Transverse colon (tissue), 4 donors: ENCODE results near the gene ST3GAL4. TPM values are rescaled to one million over a fixed set of nuclear protein-coding genes. Genes with fewer than 3 reads are reported as not detected.
"Not testable (repeated sequence)": the region's sequence is repeated elsewhere in the genome, so short reads cannot be mapped to it uniquely, and the experiment has no call there.

Source experiments
- DNase-seq: peaks from one replicate; pipeline ENCODE4 v3.0.0-alpha.2; 2019
- H3K27ac ChIP-seq, 4 donors: fragments of 200-600 bp; sonication (generic); 2 replicates each; pipeline ENCODE4 v1.5.1; 2016 to 2018; ENCODE audit warnings: inconsistent platforms in 4 of 4
- H3K27me3 ChIP-seq: fragments of 200-600 bp; sonication (generic); 2 replicates; pipeline ENCODE4 v1.5.1; 2017; ENCODE audit warnings: inconsistent platforms
- H3K36me3 ChIP-seq, 4 donors: fragments of 200-600 bp; sonication (generic); 2 replicates each; pipeline ENCODE4 v1.5.1; 2017 to 2019; ENCODE audit warnings: inconsistent platforms in 4 of 4
- H3K4me1 ChIP-seq, 4 donors: fragments of 200-600 bp; sonication (generic); 2 replicates each; pipeline ENCODE4 v1.5.1; 2017 to 2020; ENCODE audit warnings: inconsistent platforms in 4 of 4
- H3K4me3 ChIP-seq, 4 donors: fragments of 200-600 bp; sonication (generic); 1 replicate in 1 of 4; 2 replicates in 3 of 4; pipeline versions ENCODE4 v1.5.1 to v1.6.1; 2017 to 2019; ENCODE audit warnings: inconsistent platforms in 4 of 4
- H3K9me3 ChIP-seq, 2 donors: fragments of 200-600 bp; sonication (generic); 2 replicates each; pipeline ENCODE4 v1.5.1; 2017 to 2019; ENCODE audit warnings: inconsistent platforms in 2 of 2
- EP300 ChIP-seq: sonication (generic); formaldehyde crosslinking; IDR thresholded peaks from one replicate; pipeline ENCODE4 v1.6.1; 2017; ENCODE audit warnings: antibody characterized with exemption, low read depth
- POLR2A ChIP-seq: fragments of 450-650 bp; IDR thresholded peaks from one replicate; pipeline ENCODE4 v1.6.1; 2016; ENCODE audit warnings: antibody characterized with exemption, mild to moderate bottlenecking, moderate library complexity
- POLR2AphosphoS5 ChIP-seq, 3 donors: sonication (generic); formaldehyde crosslinking; IDR thresholded peaks; one replicate each; pipeline ENCODE4 v1.6.1; 2016; ENCODE audit warnings: antibody characterized with exemption in 3 of 3
- WGBS, 2 donors: methylation state at CpG; one replicate each; pipeline ENCODE4 v1.1.5; 2018; ENCODE audit warnings: low coverage in 1 of 2; 5-methylcytosine and 5-hydroxymethylcytosine counted together
- in situ Hi-C, 4 donors: fragments of 200-750 bp; cut with MboI; loops; one replicate each; pipeline versions ENCODE4 v1.15.0 to v1.15.1; 2017; ENCODE audit warnings: low sequenced_read_pairs in 3 of 4, low pct_ligation_motif_present in 1 of 4, low pct_unique_long_range_greater_than_20kb in 1 of 4
- intact Hi-C: fragments of 100-400 bp; cut with DNase I; formaldehyde crosslinking; loops from one replicate; pipeline ENCODE4 v1.15.1; 2023; ENCODE audit warnings: low total_unique reads
- total RNA-seq, 4 donors: library from RNA; depleted of rRNA; stranded (reverse); fragments of >200 nt; gene quantifications; one replicate each; pipeline ENCODE4 v1.1.0, GENCODE V29; 2016
- TF ChIP-seq, protein P1 (sequence below), 5 experiments: fragments of 200-600 bp in 3 of 5; fragments of 450-650 bp in 2 of 5; sonication (generic) in 3 of 5; IDR thresholded peaks; 1 replicate in 2 of 5; 2 replicates in 3 of 5; pipeline ENCODE4 v1.5.1; 2016 to 2017; ENCODE audit warnings: antibody characterized with exemption in 5 of 5, inconsistent platforms in 3 of 5, mild to moderate bottlenecking in 2 of 5, moderate library complexity in 1 of 5

The ST3GAL4 gene
- total RNA-seq, 4 donors from 2014 or later: 26.1 to 206 (median 166) TPM

DNA sequence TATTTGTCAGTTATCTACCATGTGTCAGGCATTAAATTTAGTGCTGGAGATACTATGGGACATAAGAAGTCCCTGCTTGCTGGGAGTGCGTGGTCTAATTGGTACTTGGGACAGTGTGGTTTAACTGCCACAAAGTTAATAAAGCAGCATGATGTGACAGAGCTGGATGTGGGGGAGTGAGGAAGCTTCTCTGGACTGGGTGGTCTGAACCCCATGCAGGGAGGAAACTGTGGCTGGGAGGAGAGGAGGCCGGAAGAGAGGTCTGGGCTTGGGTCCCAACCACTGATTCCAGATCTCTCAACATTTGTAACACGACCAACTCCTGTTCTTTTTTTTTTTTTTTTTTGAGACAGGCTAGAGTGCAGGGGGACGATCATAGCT is 37.1 kb downstream of the ST3GAL4 start:
- DNase-seq: no peak
- Histone ChIP-seq H3K9me3 (no peaks in the 10 kb centered on the region), H3K36me3 (no peaks in the 10 kb centered on the region), H3K27ac (peak overlapping the region in 2 of 4 donors; percentile 2 to 13), H3K4me1 (peaks cover 0 to 22% (median 6%) of the 10 kb centered on the region in 4 donors), H3K27me3 (no peaks in the 10 kb centered on the region), H3K4me3 (no peak overlapping the region)
- WGBS, 2 donors: 64% methylated on average over 4 of the region's 4 CpGs; no CpG with 5 or more reads in 1 of the 2 donors
- in situ Hi-C loops: no loop called here
- TF ChIP-seq POLR2A (no peak), EP300 (no peak), POLR2AphosphoS5 (IDR thresholded peaks at IDR 0.05) (no peak)
- TF ChIP-seq, protein P1, sequence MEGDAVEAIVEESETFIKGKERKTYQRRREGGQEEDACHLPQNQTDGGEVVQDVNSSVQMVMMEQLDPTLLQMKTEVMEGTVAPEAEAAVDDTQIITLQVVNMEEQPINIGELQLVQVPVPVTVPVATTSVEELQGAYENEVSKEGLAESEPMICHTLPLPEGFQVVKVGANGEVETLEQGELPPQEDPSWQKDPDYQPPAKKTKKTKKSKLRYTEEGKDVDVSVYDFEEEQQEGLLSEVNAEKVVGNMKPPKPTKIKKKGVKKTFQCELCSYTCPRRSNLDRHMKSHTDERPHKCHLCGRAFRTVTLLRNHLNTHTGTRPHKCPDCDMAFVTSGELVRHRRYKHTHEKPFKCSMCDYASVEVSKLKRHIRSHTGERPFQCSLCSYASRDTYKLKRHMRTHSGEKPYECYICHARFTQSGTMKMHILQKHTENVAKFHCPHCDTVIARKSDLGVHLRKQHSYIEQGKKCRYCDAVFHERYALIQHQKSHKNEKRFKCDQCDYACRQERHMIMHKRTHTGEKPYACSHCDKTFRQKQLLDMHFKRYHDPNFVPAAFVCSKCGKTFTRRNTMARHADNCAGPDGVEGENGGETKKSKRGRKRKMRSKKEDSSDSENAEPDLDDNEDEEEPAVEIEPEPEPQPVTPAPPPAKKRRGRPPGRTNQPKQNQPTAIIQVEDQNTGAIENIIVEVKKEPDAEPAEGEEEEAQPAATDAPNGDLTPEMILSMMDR (IDR thresholded peaks at IDR 0.05): no peak
- intact Hi-C loops: no loop called here

- Histone ChIP-seq H3K36me3 (no peaks in the 10 kb centered on the region), H3K27ac (peak overlapping the region in 1 of 4 donors; percentile 2), H3K27me3 (no peaks in the 10 kb centered on the region), H3K4me1 (peaks cover 0 to 19% (median 6%) of the 10 kb centered on the region in 4 donors), H3K9me3 (no peaks in the 10 kb centered on the region), H3K4me3 (no peak overlapping the region)
- intact Hi-C loops: no loop called here
- no peak for TF ChIP-seq EP300
- TF ChIP-seq POLR2A: no peak
- TF ChIP-seq POLR2AphosphoS5 (IDR thresholded peaks at IDR 0.05): no peak
- TF ChIP-seq, protein P1 (IDR thresholded peaks at IDR 0.05): no peak
- 80 to 92% methylated on average over 3 to 5 of the region's 5 CpGs for WGBS, 2 donors
- no peak for DNase-seq
- in situ Hi-C loops: no loop called here
These were observed 37.7 kb downstream of the ST3GAL4 start for GRCh38 chr11:126393143-126393542.

DNA sequence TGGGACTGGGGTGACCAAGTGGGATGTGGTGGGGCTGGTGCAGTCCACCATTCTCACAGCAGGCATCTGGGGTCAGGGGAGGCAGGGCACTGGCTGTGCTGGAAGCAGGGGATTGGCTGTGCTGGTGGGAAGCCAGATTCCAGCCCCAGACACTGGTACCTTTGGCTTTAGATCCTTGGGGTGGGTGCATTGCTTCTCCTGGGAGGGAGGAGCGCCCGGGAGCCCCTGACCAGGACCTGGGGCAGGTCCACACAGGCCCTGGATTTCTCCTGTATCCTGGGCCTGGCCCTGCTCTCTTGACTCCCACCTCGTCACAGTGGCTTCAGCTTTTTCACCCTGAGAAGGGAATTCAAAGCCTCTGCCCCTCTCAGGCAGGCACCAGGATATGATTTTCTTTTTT is 38.5 kb downstream of the ST3GAL4 start:
- WGBS, 2 donors: 83 to 93% methylated on average over 1 to 3 of the region's 3 CpGs
- intact Hi-C loops: no loop called here
- H3K27ac ChIP-seq: no peak overlapping the region

GRCh38 chr11:126394634-126395072 is 39.2 kb downstream of the ST3GAL4 start:
- H3K9me3 ChIP-seq, H3K36me3 ChIP-seq, in situ Hi-C loops, DNase-seq, H3K4me3 ChIP-seq, H3K27ac ChIP-seq, H3K27me3 ChIP-seq, intact Hi-C loops: not testable (repeated sequence)
- H3K4me1 ChIP-seq: peaks cover 0 to 19% (median 6%) of the 10 kb centered on the region in 4 donors
- WGBS, 2 donors: 70% methylated on average over 5 of the region's 7 CpGs; no CpG with 5 or more reads in 1 of the 2 donors

More for the DNA sequence above, 38.5 kb downstream of the ST3GAL4 start:
- no peak for DNase-seq
- TF ChIP-seq, protein P1 (IDR thresholded peaks at IDR 0.05): no peak
- TF ChIP-seq POLR2AphosphoS5 (IDR thresholded peaks at IDR 0.05) (no peak), EP300 (no peak), POLR2A (no peak)
- no peaks in the 10 kb centered on the region for H3K27me3 ChIP-seq
- in situ Hi-C loops: no loop called here
- no peaks in the 10 kb centered on the region for H3K36me3 ChIP-seq
- no peaks in the 10 kb centered on the region for H3K9me3 ChIP-seq
- H3K4me1 ChIP-seq: peaks cover 0 to 19% (median 6%) of the 10 kb centered on the region in 4 donors
- no peak overlapping the region for H3K4me3 ChIP-seq

DNA sequence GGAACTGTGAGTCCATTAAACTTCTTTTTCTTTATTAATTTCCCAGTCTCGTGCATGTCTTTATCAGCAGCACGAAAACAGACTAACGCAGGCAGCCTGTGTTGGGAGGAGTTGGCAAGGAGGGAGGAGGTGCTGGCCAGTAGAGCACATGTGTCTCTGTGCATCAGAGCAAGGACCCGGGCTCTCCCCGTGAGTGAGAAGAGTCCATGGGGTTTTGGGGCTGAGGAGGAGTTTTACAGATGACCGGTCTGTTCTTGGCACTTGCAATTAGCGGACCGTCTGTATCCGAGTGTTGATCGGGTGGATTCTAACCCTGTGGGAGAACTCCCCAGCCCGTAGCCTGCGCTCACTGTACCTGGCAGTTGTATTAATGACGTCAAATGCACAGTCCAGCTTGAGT is 40.3 kb downstream of the ST3GAL4 start:
- 50 to 89% methylated on average over 2 to 10 of the region's 13 CpGs for WGBS, 2 donors
- H3K36me3 ChIP-seq, DNase-seq, H3K9me3 ChIP-seq, in situ Hi-C loops, H3K27me3 ChIP-seq, H3K4me3 ChIP-seq, intact Hi-C loops: not testable (repeated sequence)
- Histone ChIP-seq H3K4me1 (peaks cover 0 to 19% (median 6%) of the 10 kb centered on the region in 4 donors), H3K27ac (peak overlapping the region in 1 of 4 donors; percentile 1)

DNA sequence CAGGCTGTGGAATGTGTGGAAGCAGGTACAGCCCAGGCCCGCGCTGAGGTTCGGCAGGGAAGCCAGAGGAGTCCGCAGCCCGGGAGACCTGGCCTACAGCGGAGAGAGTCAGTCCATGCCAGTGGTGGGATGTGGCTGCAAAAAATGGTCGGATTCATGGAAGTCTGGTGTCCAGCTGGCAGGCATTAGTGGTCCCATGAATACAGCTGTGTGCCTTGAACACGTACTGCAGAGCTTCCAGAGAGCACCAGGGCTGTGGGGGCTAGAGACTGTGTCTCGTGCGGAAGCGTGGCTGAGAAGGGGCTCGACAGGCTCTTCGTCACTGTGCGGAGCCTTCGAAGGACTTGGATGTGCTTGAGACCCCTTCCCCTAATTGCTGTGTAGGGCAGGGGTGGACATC is 40.8 kb downstream of the ST3GAL4 start:
- DNase-seq, in situ Hi-C loops, H3K27me3 ChIP-seq, H3K27ac ChIP-seq, intact Hi-C loops, H3K36me3 ChIP-seq, H3K9me3 ChIP-seq, H3K4me3 ChIP-seq: not testable (repeated sequence)
- H3K4me1 ChIP-seq: peaks cover 0 to 19% (median 6%) of the 10 kb centered on the region in 4 donors
- WGBS, 2 donors: 75 to 81% methylated on average over 4 to 10 of the region's 15 CpGs
